Stimulated activated effector memory CD8-positive, alpha-beta T cell treated with anti-CD3 and anti-CD28 coated beads, Interleukin-12 subunit alpha, Interleukin-12 subunit beta, amount 100 ng/mL, for 72 hours (primary cell): ENCODE measurements around the gene ATAD5.
"Not testable (repeated sequence)": the region's sequence is repeated elsewhere in the genome, so short reads cannot be mapped to it uniquely, and the experiment has no call there.

ENCODE experiments used
- ATAC-seq: fragments of 150-1000 bp; cut with Tn5 transposase; 2 replicates; pipeline ENCODE4 v1.10.0; 2021
- DNase-seq, 2 donors: peaks; one replicate each; pipeline ENCODE4 v3.0.0; 2021 to 2022; ENCODE audit warnings: low spot score in 2 of 2
- H3K27ac Mint-ChIP-seq: one replicate; pipeline ENCODE4 v1.8.0; 2022; ENCODE audit warnings: mild to moderate bottlenecking, mixed read lengths
- H3K36me3 Mint-ChIP-seq: one replicate; pipeline ENCODE4 v1.8.0; 2022; ENCODE audit warnings: mild to moderate bottlenecking, mixed read lengths
- H3K4me1 Mint-ChIP-seq: one replicate; pipeline ENCODE4 v1.8.0; 2022; ENCODE audit warnings: mixed read lengths
- H3K4me3 Mint-ChIP-seq: one replicate; pipeline ENCODE4 v1.8.0; 2022; ENCODE audit warnings: mild to moderate bottlenecking, mixed read lengths
- H3K9me3 Mint-ChIP-seq: one replicate; pipeline ENCODE4 v1.8.0; 2022; ENCODE audit warnings: mixed read lengths

Gene ATAD5

GRCh38 chr17:30831663-30832437, at the start of gene ATAD5:
ATAD5 (plus strand) TSS chr17:30831966; CDS start chr17:30832348, 382 bp downstream.
- Mint-ChIP-seq H3K4me1 (peaks cover 20% of the 10 kb centered on the region), H3K4me3 (peak within 1 kb of the TSS; percentile 99), H3K9me3 (no peaks in the 10 kb centered on the region), H3K36me3 (peaks cover 42% of the 10 kb centered on the region), H3K27ac (peak within 1 kb of the TSS; percentile 99)
- DNase-seq (peak; percentile 72 to 92), ATAC-seq (peak; percentile 97)

- Mint-ChIP-seq H3K4me3 (no peak overlapping the region), H3K27ac (peak overlapping the region; percentile 63), H3K4me1 (peaks cover 9% of the 10 kb centered on the region), H3K36me3 (peaks cover 97% of the 10 kb centered on the region), H3K9me3 (no peaks in the 10 kb centered on the region)
- ATAC-seq: no peak
- peak in 1 of 2 donors; percentile 22 for DNase-seq
These were observed 49.6 kb upstream of the ATAD5 start for GRCh38 chr17:30782206-30782605.

GRCh38 chr17:30788918-30789317, 42.8 kb upstream of the ATAD5 start:
- peaks cover 6% of the 10 kb centered on the region for H3K4me1 Mint-ChIP-seq
- H3K36me3 Mint-ChIP-seq: peaks cover 100% of the 10 kb centered on the region
- H3K27ac Mint-ChIP-seq: peak overlapping the region; percentile 2
- no peaks in the 10 kb centered on the region for H3K9me3 Mint-ChIP-seq
- no peak overlapping the region for H3K4me3 Mint-ChIP-seq
- DNase-seq (no peak), ATAC-seq (no peak)

GRCh38 chr17:30790279-30790678, 41.5 kb upstream of the ATAD5 start:
- no peak for DNase-seq
- ATAC-seq: no peak
- H3K27ac Mint-ChIP-seq: peak overlapping the region; percentile 2
- H3K9me3 Mint-ChIP-seq: no peaks in the 10 kb centered on the region
- peaks cover 6% of the 10 kb centered on the region for H3K4me1 Mint-ChIP-seq
- peaks cover 100% of the 10 kb centered on the region for H3K36me3 Mint-ChIP-seq
- no peak overlapping the region for H3K4me3 Mint-ChIP-seq

- H3K4me1 Mint-ChIP-seq: peaks cover 17% of the 10 kb centered on the region
- peak overlapping the region; percentile 8 for H3K27ac Mint-ChIP-seq
- H3K9me3 Mint-ChIP-seq: no peaks in the 10 kb centered on the region
- ATAC-seq (no peak), DNase-seq (peak in 1 of 2 donors; percentile 45)
- no peak overlapping the region for H3K4me3 Mint-ChIP-seq
- peaks cover 100% of the 10 kb centered on the region for H3K36me3 Mint-ChIP-seq
These were observed 38.3 kb upstream of the ATAD5 start for GRCh38 chr17:30793282-30793977.

- Mint-ChIP-seq H3K27ac (peak overlapping the region; percentile 8), H3K9me3 (no peaks in the 10 kb centered on the region), H3K4me1 (peaks cover 17% of the 10 kb centered on the region), H3K36me3 (peaks cover 100% of the 10 kb centered on the region), H3K4me3 (no peak overlapping the region)
- DNase-seq: peak in 1 of 2 donors; percentile 38
- ATAC-seq: no peak
These were observed 37.4 kb upstream of the ATAD5 start for GRCh38 chr17:30794372-30794771.

GRCh38 chr17:30796016-30796415, 35.8 kb upstream of the ATAD5 start:
- peak overlapping the region; percentile 84 for H3K27ac Mint-ChIP-seq
- DNase-seq: no peak
- peaks cover 100% of the 10 kb centered on the region for H3K36me3 Mint-ChIP-seq
- H3K4me1 Mint-ChIP-seq: peaks cover 11% of the 10 kb centered on the region
- peak overlapping the region; percentile 1 for H3K4me3 Mint-ChIP-seq
- no peaks in the 10 kb centered on the region for H3K9me3 Mint-ChIP-seq
- peak; percentile 100 for ATAC-seq

GRCh38 chr17:30801671-30802070, 30.1 kb upstream of the ATAD5 start:
- DNase-seq (no peak), ATAC-seq (no peak)
- peaks cover 81% of the 10 kb centered on the region for H3K36me3 Mint-ChIP-seq
- H3K27ac Mint-ChIP-seq: no peak overlapping the region
- no peak overlapping the region for H3K4me3 Mint-ChIP-seq
- peaks cover 17% of the 10 kb centered on the region for H3K4me1 Mint-ChIP-seq
- no peaks in the 10 kb centered on the region for H3K9me3 Mint-ChIP-seq

GRCh38 chr17:30805944-30806456, 25.8 kb upstream of the ATAD5 start:
- Mint-ChIP-seq H3K36me3 (peaks cover 66% of the 10 kb centered on the region), H3K4me3 (no peak overlapping the region), H3K27ac (peak overlapping the region; percentile 53), H3K9me3 (no peaks in the 10 kb centered on the region), H3K4me1 (peaks cover 35% of the 10 kb centered on the region)
- no peak for ATAC-seq
- DNase-seq: no peak

GRCh38 chr17:30807896-30808295, 23.9 kb upstream of the ATAD5 start:
- ATAC-seq (no peak), DNase-seq (no peak)
- Mint-ChIP-seq H3K4me1 (peaks cover 41% of the 10 kb centered on the region), H3K36me3 (peaks cover 61% of the 10 kb centered on the region), H3K9me3 (no peaks in the 10 kb centered on the region), H3K27ac (peak overlapping the region; percentile 26), H3K4me3 (peak overlapping the region; percentile 68)

GRCh38 chr17:30808785-30809286, 22.9 kb upstream of the ATAD5 start:
- ATAC-seq (peak; percentile 83), DNase-seq (no peak)
- peaks cover 52% of the 10 kb centered on the region for H3K36me3 Mint-ChIP-seq
- H3K9me3 Mint-ChIP-seq: no peaks in the 10 kb centered on the region
- peaks cover 47% of the 10 kb centered on the region for H3K4me1 Mint-ChIP-seq
- H3K27ac Mint-ChIP-seq: peak overlapping the region; percentile 93
- H3K4me3 Mint-ChIP-seq: peak overlapping the region; percentile 68

GRCh38 chr17:30809867-30810266, 21.9 kb upstream of the ATAD5 start:
- peak overlapping the region; percentile 68 for H3K4me3 Mint-ChIP-seq
- H3K4me1 Mint-ChIP-seq: peaks cover 40% of the 10 kb centered on the region
- DNase-seq (no peak), ATAC-seq (peak; percentile 39)
- H3K36me3 Mint-ChIP-seq: peaks cover 50% of the 10 kb centered on the region
- H3K9me3 Mint-ChIP-seq: no peaks in the 10 kb centered on the region
- peak overlapping the region; percentile 93 for H3K27ac Mint-ChIP-seq

GRCh38 chr17:30812218-30813177, 19.3 kb upstream of the ATAD5 start:
- Mint-ChIP-seq H3K36me3 (peaks cover 66% of the 10 kb centered on the region), H3K4me1 (peaks cover 35% of the 10 kb centered on the region), H3K4me3 (no peak overlapping the region), H3K27ac (peak overlapping the region; percentile 88), H3K9me3 (no peaks in the 10 kb centered on the region)
- DNase-seq: no peak
- peak; percentile 84 for ATAC-seq

GRCh38 chr17:30814236-30814635, 17.5 kb upstream of the ATAD5 start:
- DNase-seq, H3K9me3 Mint-ChIP-seq, H3K27ac Mint-ChIP-seq, ATAC-seq, H3K4me3 Mint-ChIP-seq: not testable (repeated sequence)
- H3K36me3 Mint-ChIP-seq: peaks cover 66% of the 10 kb centered on the region
- H3K4me1 Mint-ChIP-seq: peaks cover 36% of the 10 kb centered on the region
